Thyroid gland (tissue), 4 donors: Measurements from ENCODE around the gene ARID3A. TPM values are rescaled to one million over a fixed set of nuclear protein-coding genes. Genes with fewer than 3 reads are reported as not detected.

Source experiments
- DNase-seq, 2 donors: peaks; one replicate each; pipeline ENCODE4 v3.0.0-alpha.2; 2019
- H3K27ac ChIP-seq, 3 donors: fragments of 200-600 bp; sonication (generic); 1 replicate in 2 of 3; 2 replicates in 1 of 3; pipeline ENCODE4 v1.5.1; 2016 to 2019; ENCODE audit warnings: mild to moderate bottlenecking in 1 of 3, moderate library complexity in 1 of 3
- H3K27me3 ChIP-seq: fragments of 200-600 bp; sonication (generic); one replicate; pipeline ENCODE4 v1.5.1; 2019
- H3K36me3 ChIP-seq, 2 donors: fragments of 200-600 bp; sonication (generic); one replicate each; pipeline ENCODE4 v1.5.1; 2016 to 2019
- H3K4me1 ChIP-seq, 2 donors: fragments of 200-600 bp; sonication (generic); one replicate each; pipeline ENCODE4 v1.5.1; 2017 to 2019
- H3K4me3 ChIP-seq, 3 donors: fragments of 200-600 bp; sonication (generic); replicated peaks in 1 of 3; 1 replicate in 2 of 3; 2 replicates in 1 of 3; pipeline ENCODE4 v1.5.1; 2016; ENCODE audit warnings: mild to moderate bottlenecking in 1 of 3
- H3K9me3 ChIP-seq: fragments of 200-600 bp; sonication (generic); one replicate; pipeline ENCODE4 v1.5.1; 2017
- POLR2A ChIP-seq, 2 donors: fragments of 450-650 bp; IDR thresholded peaks; one replicate each; pipeline ENCODE4 v1.6.1; 2017; ENCODE audit warnings: antibody characterized with exemption in 2 of 2, mild to moderate bottlenecking in 2 of 2, moderate library complexity in 1 of 2
- WGBS, 2 donors: methylation state at CpG; one replicate each; pipeline ENCODE4 v1.1.5; 2017; 5-methylcytosine and 5-hydroxymethylcytosine counted together
- intact Hi-C: fragments of 100-400 bp; cut with DNase I; formaldehyde crosslinking; loops from one replicate; pipeline ENCODE4 v1.15.1; 2023
- total RNA-seq, 4 donors: library from RNA; depleted of rRNA; stranded (reverse); fragments of >200 nt; gene quantifications; one replicate each; pipeline ENCODE4 v1.2.3, GENCODE V29; 2016
- TF ChIP-seq, protein P1 (sequence below), 6 experiments: fragments of 200-600 bp in 3 of 6; fragments of 450-650 bp in 3 of 6; sonication (generic) in 3 of 6; IDR thresholded peaks; one replicate each; pipeline ENCODE4 v1.5.1; 2016 to 2019; ENCODE audit warnings: antibody characterized with exemption in 6 of 6, mild to moderate bottlenecking in 2 of 6, inconsistent platforms in 1 of 6, moderate library complexity in 1 of 6

Gene ARID3A
- total RNA-seq, 4 donors from 2014 or later, result 2.6 to 7.7 (median 3.9) TPM

DNA sequence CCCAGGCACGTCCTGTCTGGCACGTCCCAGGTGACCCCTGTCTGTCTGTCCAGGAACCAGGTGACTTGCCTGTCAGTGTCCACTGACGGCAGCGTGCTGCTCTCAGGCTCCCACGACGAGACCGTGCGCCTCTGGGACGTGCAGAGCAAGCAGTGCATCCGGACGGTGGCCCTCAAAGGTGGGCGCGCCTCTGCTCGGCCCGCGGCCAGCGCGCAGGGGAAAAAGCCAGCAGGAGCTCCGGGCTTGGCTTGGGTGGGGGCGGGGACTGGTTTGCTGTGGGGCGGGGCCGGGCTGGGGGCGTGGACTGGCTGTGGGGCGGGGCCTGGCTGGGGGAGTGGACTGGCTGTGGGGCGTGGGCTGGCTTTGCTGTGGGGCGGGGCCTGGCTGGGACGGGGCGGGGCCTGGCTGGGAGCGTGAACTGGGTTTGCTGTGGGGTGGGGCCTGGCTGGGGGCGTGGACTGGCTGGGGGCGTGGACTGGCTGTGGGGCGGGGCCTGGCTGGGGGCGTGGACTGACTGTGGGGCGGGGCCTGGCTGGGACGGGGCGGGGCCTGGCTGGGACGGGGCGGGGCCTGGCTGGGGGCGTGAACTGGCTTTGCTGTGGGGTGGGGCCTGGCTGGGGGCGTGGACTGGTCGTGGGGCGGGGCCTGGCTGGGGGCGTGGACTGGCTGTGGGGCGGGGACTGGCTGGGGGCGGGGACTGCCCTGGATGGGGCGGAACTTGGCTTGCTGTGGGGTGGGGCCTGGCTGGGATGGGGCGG lies 65.5 kb downstream of the ARID3A start:
- peaks cover 16 to 23% of the 10 kb centered on the region in 2 donors for H3K4me1 ChIP-seq
- H3K4me3 ChIP-seq, result no peak overlapping the region
- H3K27ac ChIP-seq, result no peak overlapping the region
- H3K9me3 ChIP-seq, result no peaks in the 10 kb centered on the region
- no peaks in the 10 kb centered on the region for H3K27me3 ChIP-seq
- WGBS, 2 donors, result 90% methylated on average over 10 of the region's 47 CpGs; no CpG with 5 or more reads in 1 of the 2 donors
- TF ChIP-seq, protein P1, sequence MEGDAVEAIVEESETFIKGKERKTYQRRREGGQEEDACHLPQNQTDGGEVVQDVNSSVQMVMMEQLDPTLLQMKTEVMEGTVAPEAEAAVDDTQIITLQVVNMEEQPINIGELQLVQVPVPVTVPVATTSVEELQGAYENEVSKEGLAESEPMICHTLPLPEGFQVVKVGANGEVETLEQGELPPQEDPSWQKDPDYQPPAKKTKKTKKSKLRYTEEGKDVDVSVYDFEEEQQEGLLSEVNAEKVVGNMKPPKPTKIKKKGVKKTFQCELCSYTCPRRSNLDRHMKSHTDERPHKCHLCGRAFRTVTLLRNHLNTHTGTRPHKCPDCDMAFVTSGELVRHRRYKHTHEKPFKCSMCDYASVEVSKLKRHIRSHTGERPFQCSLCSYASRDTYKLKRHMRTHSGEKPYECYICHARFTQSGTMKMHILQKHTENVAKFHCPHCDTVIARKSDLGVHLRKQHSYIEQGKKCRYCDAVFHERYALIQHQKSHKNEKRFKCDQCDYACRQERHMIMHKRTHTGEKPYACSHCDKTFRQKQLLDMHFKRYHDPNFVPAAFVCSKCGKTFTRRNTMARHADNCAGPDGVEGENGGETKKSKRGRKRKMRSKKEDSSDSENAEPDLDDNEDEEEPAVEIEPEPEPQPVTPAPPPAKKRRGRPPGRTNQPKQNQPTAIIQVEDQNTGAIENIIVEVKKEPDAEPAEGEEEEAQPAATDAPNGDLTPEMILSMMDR (IDR thresholded peaks at IDR 0.05), result no peak
- no peak for TF ChIP-seq POLR2A (IDR thresholded peaks at IDR 0.05)
- no peak for DNase-seq
- intact Hi-C loops, result no loop called here
- peaks cover 15 to 24% of the 10 kb centered on the region in 2 donors for H3K36me3 ChIP-seq

DNA sequence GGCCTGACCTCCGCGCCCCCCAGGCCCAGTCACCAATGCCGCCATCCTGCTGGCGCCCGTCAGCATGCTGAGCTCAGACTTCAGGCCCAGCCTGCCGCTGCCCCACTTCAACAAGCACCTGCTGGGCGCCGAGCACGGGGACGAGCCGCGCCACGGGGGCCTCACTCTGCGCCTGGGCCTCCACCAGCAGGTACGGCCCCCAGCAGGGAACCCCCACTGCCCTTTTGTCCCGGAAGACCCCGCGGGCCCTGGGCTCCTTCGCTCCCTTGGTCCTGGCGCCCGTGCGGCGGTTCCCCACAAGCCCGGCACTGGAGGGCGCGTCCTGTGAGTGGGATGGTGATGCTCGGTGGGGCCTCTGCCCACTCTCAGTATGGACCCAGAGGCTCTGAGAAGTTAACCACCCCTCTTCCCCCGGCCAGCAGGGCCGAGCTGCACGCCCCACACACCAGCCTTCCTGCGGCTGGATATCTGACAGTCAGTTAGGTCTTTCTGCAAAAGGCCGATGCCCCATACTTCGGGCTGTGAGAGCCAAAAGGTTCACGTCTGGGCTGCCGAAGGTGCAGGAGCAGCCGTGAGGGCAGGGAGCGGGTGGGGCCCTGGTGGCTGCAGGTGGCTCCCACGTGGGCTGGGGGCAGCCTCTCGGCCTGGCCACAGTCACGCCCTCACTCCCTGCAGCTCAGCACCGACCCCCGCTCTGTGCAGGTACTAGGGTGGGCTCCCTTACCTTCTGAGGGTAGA lies 66.3 kb downstream of the ARID3A start:
- TF ChIP-seq, protein P1 (IDR thresholded peaks at IDR 0.05), result no peak
- no peak for TF ChIP-seq POLR2A (IDR thresholded peaks at IDR 0.05)
- Histone ChIP-seq H3K4me3 (no peak overlapping the region), H3K27ac (no peak overlapping the region), H3K36me3 (peaks cover 15 to 19% of the 10 kb centered on the region in 2 donors), H3K27me3 (no peaks in the 10 kb centered on the region), H3K4me1 (peaks cover 19 to 26% of the 10 kb centered on the region in 2 donors), H3K9me3 (no peaks in the 10 kb centered on the region)
- 96 to 99% methylated on average over 30 to 33 of the region's 42 CpGs for WGBS, 2 donors
- intact Hi-C loops, result no loop called here
- DNase-seq, result no peak

DNA sequence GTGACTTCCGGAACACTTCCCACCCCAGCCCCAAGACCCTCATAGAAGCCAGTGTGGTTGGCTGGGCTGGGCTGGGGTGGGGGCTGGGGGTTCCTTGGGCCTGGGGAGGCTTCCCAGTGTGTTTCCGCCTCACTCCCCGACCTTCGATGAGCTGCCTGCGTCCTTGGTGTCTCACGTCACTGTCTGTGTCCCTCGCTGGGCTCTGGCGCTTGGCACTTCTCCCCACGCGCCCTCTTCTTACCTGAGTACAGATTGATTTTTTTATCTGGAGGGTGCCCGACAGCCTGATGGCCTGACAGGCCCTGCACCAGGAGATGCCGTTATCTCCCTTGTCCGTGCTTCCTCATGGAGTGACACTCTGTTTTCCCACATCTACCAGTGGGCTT lies 66.8 kb downstream of the ARID3A start:
- no peak for DNase-seq
- intact Hi-C loops, result no loop called here
- no peak for TF ChIP-seq POLR2A (IDR thresholded peaks at IDR 0.05)
- TF ChIP-seq, protein P1 (IDR thresholded peaks at IDR 0.05), result no peak
- WGBS, 2 donors, result 96 to 97% methylated on average over 13 of the region's 13 CpGs
- Histone ChIP-seq H3K27me3 (no peaks in the 10 kb centered on the region), H3K9me3 (no peaks in the 10 kb centered on the region), H3K4me1 (peaks cover 19 to 26% of the 10 kb centered on the region in 2 donors), H3K36me3 (peaks cover 15 to 19% of the 10 kb centered on the region in 2 donors), H3K27ac (no peak overlapping the region), H3K4me3 (no peak overlapping the region)

DNA sequence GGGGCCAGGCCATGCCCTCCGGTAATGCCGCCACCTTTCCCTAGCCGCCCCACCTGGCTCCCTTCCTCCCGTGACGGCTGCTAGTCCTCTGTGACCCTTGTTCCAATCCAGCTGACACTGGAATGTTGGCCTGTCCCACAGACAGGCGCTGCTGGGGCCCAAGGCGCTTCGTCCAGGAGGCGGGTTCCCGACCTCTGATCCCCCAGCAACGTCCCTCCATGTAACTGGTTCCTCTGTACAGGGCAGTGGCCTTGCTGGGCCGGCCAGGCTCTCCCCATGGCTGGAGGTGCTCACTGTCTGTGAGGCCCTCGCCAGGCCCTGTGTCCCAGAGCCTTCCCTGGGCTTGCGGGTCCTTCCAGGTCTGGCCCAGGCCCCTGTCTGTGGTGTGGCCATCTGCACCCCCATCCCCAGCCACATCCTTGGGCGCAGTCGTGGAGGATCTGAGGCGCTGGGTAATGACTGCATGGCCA lies 67.6 kb downstream of the ARID3A start:
- intact Hi-C loops, result no loop called here
- H3K36me3 ChIP-seq, result peaks cover 15 to 19% of the 10 kb centered on the region in 2 donors
- peaks cover 19 to 26% of the 10 kb centered on the region in 2 donors for H3K4me1 ChIP-seq
- no peak overlapping the region for H3K27ac ChIP-seq
- WGBS, 2 donors, result 93 to 94% methylated on average over 6 to 14 of the region's 17 CpGs
- TF ChIP-seq, protein P1 (IDR thresholded peaks at IDR 0.05), result no peak
- TF ChIP-seq POLR2A (IDR thresholded peaks at IDR 0.05), result no peak
- no peaks in the 10 kb centered on the region for H3K9me3 ChIP-seq
- no peak for DNase-seq
- H3K27me3 ChIP-seq, result no peaks in the 10 kb centered on the region
- H3K4me3 ChIP-seq, result no peak overlapping the region
